ENCODE measurements around the gene COA3.
A peak's percentile ranks its signal among the peaks of the same experiment; 100 is the strongest.

The COA3 gene, protein sequence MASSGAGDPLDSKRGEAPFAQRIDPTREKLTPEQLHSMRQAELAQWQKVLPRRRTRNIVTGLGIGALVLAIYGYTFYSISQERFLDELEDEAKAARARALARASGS

DNA sequence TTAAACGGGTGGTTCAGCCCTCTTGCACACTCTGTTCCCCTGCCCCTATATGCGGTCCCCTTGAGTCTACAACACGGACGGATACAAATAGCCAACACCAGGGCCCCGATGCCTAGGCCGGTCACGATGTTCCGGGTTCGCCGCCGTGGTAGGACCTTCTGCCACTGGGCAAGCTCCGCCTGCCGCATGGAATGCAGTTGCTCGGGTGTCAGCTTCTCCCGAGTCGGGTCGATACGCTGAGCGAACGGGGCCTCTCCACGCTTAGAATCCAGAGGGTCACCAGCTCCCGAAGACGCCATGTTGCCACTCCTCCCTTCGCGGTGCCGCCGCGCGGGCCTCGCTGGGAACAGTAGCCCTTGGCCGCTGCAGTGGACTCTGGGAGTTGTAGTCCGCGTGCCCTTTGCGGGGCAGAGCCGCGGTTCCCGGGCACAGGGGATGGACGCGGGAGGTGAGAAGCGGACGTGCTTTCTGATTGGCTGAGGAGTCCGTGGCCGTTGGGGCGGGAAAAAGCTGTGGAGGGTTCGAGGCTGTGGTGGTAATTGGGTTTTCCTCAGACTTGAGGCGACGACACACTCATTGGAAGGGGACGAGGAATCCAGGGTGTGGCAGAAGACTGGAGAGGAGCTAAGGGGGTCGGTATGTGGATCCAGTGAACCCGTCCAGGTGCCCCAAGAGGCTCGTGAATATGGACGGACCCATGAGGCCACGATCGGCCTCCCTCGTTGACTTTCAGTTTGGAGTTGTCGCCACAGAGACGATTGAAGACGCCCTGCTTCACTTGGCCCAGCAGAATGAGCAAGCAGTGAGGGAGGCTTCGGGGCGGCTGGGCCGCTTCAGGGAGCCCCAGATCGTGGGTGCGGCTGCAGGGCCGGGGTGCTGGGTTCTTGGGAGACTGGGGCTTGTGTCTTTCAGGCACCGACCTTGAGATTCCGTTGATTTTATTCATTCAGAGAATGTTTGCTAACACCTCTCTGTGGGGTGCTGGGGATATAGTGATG lies at the start of gene COA3, which contains the start of gene CNTD1:
TSS of gene COA3 (minus strand) at position 322 of the 998 bp plus-strand sequence. CDS start at position 299, 23 bp downstream.
TSS of gene CNTD1 (plus strand) at position 479 of the 998 bp plus-strand sequence. CDS start at position 686, 207 bp downstream.
- Histone ChIP-seq H3K4me2 (peak within 1 kb of the TSS; percentile 87 to 99 (median 94)), H3K27ac (peak within 1 kb of the TSS; percentile 55 to 84 (median 76); a peak in 21 of 22 replicates), H3K4me1 (peaks cover 15 to 37% (median 27%) of the 10 kb centered on the region in 10 experiments), H3K36me3 (peaks cover 0 to 20% (median 4%) of the 10 kb centered on the region in 11 experiments; a peak in 6 of 22 replicates), H3K4me3 (peak within 1 kb of the TSS; percentile 75 to 94 (median 86)), H4K20me1 (no peaks in the 10 kb centered on the region), H3K9ac (peak within 1 kb of the TSS; percentile 79 to 90 (median 88)), H3K27me3 (no peaks in the 10 kb centered on the region), H3K9me3 (replicated peaks in 1 of 11) (no peaks in the 10 kb centered on the region)
- TF ChIP-seq Cebpa-rat (IDR thresholded peaks at IDR 0.05): no peak

DNA sequence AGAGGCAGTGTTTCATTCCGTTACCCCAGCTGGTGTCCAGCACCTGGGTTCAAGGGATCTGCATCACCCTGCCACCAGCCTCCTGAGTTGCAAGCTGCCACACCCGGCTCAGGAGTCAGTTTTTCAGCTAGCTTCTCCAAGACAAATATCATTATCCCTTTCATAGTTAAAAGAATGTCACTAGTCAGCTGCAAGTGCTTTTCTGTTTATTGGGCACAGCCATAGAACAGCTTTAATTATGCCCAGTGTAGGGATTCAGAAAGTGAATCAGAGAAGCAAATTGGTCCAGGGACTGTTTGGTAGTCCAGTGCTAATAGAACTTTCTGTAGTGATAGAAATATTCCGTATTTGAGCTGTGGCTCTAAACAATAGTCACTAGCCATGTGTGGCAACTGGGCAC lies 49.6 kb upstream of the COA3 start:
- Histone ChIP-seq H4K20me1 (peaks cover 0 to 54% (median 38%) of the 10 kb centered on the region in 11 experiments; a peak in 17 of 22 replicates), H3K4me1 (peaks cover 0 to 57% (median 22%) of the 10 kb centered on the region in 10 experiments; a peak in 12 of 20 replicates), H3K27ac (no peak overlapping the region), H3K36me3 (peaks cover 22 to 38% (median 29%) of the 10 kb centered on the region in 11 experiments), H3K4me3 (no peak overlapping the region), H3K9me3 (replicated peaks in 1 of 11) (no peaks in the 10 kb centered on the region), H3K27me3 (no peaks in the 10 kb centered on the region), H3K4me2 (no peak overlapping the region), H3K9ac (no peak overlapping the region)
- TF ChIP-seq Cebpa-rat (IDR thresholded peaks at IDR 0.05): no peak

DNA sequence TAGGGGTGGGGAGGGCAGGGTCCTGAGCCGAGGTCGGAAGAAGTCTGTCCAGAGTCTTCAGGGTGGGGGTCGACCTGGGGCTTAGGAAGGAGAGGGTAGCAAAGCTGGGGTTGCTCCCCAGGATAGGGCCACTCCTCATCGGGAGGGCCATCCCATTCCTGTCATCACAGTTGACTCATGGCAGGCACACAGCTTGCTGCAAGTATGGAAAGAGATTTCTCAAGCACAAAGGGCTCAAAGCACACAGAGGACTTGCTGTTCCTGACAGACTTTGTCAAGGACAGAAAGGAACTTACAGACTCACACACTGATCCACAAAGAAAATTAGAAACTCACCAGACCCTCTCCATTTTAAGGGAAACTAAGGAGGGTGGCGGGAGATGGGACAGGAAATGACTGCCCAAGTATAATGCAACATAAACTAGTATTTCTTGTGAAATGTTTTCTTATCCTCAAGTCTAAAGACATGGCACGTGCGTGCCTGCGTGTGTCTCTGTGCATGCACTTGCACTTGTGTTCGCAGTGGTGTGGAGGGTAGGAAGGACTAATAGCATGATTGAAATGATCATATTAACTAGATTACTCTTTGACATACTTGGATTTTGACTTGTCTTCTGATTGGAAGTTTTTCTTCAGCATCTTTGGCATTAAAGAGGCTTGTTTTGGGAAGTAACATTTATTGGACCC lies 48.2 kb upstream of the COA3 start:
- no peaks in the 10 kb centered on the region for H3K27me3 ChIP-seq
- peaks cover 0 to 59% (median 22%) of the 10 kb centered on the region in 10 experiments; a peak in 12 of 20 replicates for H3K4me1 ChIP-seq
- H3K36me3 ChIP-seq: peaks cover 35 to 51% (median 43%) of the 10 kb centered on the region in 11 experiments
- H3K9ac ChIP-seq: peak overlapping the region in 2 of 11 experiments; percentile 8 to 17; a peak in 1 of 22 replicates
- peak overlapping the region in 2 of 11 experiments; percentile 15 to 20; a peak in 2 of 22 replicates for H3K27ac ChIP-seq
- no peak overlapping the region for H3K4me3 ChIP-seq
- H3K4me2 ChIP-seq: peak overlapping the region in 4 of 11 experiments; percentile 6 to 49 (median 22); a peak in 4 of 22 replicates
- no peaks in the 10 kb centered on the region for H3K9me3 ChIP-seq (replicated peaks in 1 of 11)
- no peak for TF ChIP-seq Cebpa-rat (IDR thresholded peaks at IDR 0.05)
- H4K20me1 ChIP-seq: peaks cover 0 to 67% (median 52%) of the 10 kb centered on the region in 11 experiments; a peak in 19 of 22 replicates

DNA sequence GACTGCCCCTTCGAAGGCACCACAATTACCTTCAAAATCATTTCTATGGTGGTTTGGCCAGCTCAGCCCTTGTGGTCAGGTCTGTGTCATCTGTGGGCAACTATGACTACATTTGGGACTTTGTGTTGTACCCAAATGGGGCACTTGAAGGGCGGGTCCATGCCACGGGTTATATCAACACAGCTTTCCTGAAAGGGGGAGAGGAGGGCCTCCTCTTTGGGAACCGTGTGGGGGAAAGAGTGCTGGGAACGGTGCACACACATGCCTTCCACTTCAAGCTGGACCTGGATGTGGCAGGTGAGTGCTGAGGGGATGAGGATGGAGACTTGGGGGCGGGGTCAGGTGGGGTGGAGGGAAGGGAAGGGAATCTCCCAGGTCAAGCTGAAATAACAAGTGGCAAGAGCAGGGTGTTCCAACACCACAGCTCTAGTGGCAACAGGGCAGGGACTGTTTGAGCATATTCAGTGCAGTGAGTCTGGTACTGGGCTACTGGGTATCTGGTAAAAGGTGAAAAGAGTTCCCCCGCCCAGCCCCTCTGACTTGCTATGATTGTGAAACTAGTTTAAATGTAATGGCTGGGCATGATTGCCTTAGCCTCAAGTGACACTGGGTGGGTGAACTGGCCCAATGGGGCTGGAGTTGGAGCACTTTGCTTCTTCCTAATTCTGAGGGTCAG lies 47.6 kb upstream of the COA3 start:
- Histone ChIP-seq H3K4me1 (peaks cover 0 to 60% (median 22%) of the 10 kb centered on the region in 10 experiments; a peak in 12 of 20 replicates), H3K9me3 (replicated peaks in 1 of 11) (no peaks in the 10 kb centered on the region), H3K36me3 (peaks cover 42 to 58% (median 50%) of the 10 kb centered on the region in 11 experiments), H3K4me3 (no peak overlapping the region), H3K4me2 (peak overlapping the region in 5 of 11 experiments; percentile 10 to 49 (median 18); a peak in 7 of 22 replicates), H3K27ac (peak overlapping the region in 2 of 11 experiments; percentile 15 to 20; a peak in 2 of 22 replicates), H4K20me1 (peaks cover 0 to 74% (median 57%) of the 10 kb centered on the region in 11 experiments; a peak in 19 of 22 replicates), H3K27me3 (no peaks in the 10 kb centered on the region), H3K9ac (peak overlapping the region in 3 of 11 experiments; percentile 17 to 47 (median 24); a peak in 2 of 22 replicates)
- no peak for TF ChIP-seq Cebpa-rat (IDR thresholded peaks at IDR 0.05)

DNA sequence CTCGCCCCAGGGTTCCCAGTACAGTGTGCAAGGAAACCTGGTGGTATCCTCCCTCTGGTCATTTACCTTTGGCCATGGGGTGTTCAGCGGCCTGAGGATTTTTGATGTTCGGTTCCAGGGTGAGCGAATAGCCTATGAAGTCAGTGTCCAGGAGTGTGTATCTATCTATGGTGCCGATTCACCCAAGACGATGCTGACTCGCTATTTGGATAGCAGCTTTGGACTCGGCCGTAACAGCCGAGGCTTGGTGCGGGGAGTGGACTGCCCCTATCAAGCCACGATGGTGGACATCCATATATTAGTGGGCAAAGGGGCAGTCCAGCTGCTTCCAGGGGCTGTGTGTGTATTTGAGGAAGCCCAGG lies 47.0 kb upstream of the COA3 start:
- Histone ChIP-seq H3K9me3 (replicated peaks in 1 of 11) (no peaks in the 10 kb centered on the region), H3K27ac (peak overlapping the region in 1 of 11 experiments; percentile 15; a peak in 1 of 22 replicates), H3K4me3 (no peak overlapping the region), H3K36me3 (peaks cover 47 to 63% (median 55%) of the 10 kb centered on the region in 11 experiments), H3K27me3 (no peaks in the 10 kb centered on the region), H3K4me1 (peaks cover 0 to 60% (median 22%) of the 10 kb centered on the region in 10 experiments; a peak in 12 of 20 replicates), H4K20me1 (peaks cover 0 to 79% (median 62%) of the 10 kb centered on the region in 11 experiments; a peak in 19 of 22 replicates), H3K9ac (peak overlapping the region in 3 of 11 experiments; percentile 8 to 47 (median 24); a peak in 2 of 22 replicates), H3K4me2 (peak overlapping the region in 5 of 11 experiments; percentile 10 to 49 (median 18); a peak in 7 of 22 replicates)
- TF ChIP-seq Cebpa-rat (IDR thresholded peaks at IDR 0.05): no peak

DNA sequence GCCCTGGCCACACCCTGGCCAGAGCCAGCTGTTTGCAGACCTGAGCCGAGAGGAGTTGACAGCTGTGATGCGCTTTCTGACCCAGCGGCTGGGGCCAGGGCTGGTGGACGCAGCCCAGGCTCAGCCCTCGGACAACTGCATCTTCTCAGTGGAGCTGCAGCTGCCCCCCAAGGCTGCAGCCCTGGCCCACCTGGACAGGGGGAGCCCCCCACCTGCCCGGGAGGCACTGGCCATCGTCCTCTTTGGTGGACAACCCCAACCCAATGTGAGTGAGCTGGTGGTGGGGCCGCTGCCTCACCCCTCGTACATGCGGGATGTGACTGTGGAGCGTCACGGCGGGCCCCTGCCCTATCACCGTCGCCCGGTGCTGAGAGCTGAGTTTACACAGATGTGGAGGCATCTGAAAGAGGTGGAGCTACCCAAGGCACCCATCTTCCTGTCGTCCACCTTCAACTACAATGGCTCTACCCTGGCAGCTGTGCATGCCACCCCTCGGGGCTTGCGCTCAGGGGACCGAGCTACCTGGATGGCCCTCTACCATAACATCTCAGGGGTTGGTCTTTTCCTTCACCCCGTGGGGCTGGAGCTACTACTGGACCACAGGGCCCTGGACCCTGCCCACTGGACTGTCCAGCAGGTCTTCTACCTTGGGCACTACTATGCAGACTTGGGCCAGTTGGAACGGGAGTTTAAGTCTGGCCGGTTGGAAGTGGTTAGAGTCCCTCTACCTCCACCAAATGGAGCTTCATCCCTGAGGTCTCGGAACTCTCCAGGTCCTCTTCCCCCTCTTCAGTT lies 46.5 kb upstream of the COA3 start:
- Histone ChIP-seq H3K9me3 (replicated peaks in 1 of 11) (no peaks in the 10 kb centered on the region), H3K27ac (no peak overlapping the region), H3K36me3 (peaks cover 53 to 69% (median 61%) of the 10 kb centered on the region in 11 experiments), H3K9ac (peak overlapping the region in 1 of 11 experiments; percentile 8; a peak in 1 of 22 replicates), H3K4me2 (peak overlapping the region in 2 of 11 experiments; percentile 33 to 49; a peak in 4 of 22 replicates), H3K4me3 (no peak overlapping the region), H4K20me1 (peaks cover 0 to 85% (median 67%) of the 10 kb centered on the region in 11 experiments; a peak in 19 of 22 replicates), H3K4me1 (peaks cover 0 to 56% (median 18%) of the 10 kb centered on the region in 10 experiments; a peak in 12 of 20 replicates), H3K27me3 (no peaks in the 10 kb centered on the region)
- TF ChIP-seq Cebpa-rat (IDR thresholded peaks at IDR 0.05): no peak

DNA sequence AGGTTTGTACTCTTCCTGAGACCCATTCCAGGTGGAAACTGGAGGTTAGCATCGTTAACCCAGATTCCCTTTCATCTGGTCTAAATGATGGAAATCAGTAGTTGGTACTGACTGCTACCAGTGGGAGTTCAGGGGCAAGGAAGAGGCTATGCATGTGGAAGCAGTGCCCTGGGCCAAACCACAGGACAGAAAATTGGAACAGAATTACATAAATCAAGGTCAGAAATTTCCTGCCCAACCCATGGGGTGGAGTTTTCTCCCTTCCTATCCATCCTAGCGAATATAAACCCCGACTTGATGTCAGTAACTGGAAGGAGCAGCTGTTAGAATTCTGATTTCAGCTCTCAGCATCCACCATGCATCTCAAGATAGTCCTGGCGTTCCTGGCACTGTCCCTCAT lies 45.8 kb upstream of the COA3 start, which contains the start of gene AOC2:
TSS of gene AOC2 (plus strand) at position 310 of the 400 bp plus-strand sequence. CDS start at position 357, 47 bp downstream.
- Histone ChIP-seq H3K4me1 (peaks cover 0 to 50% (median 12%) of the 10 kb centered on the region in 10 experiments; a peak in 10 of 20 replicates), H3K9ac (peak within 1 kb of the TSS in 3 of 11 experiments; percentile 2 to 24 (median 8); a peak in 2 of 22 replicates), H3K27me3 (no peaks in the 10 kb centered on the region), H3K27ac (no peak within 1 kb of the TSS), H3K4me2 (peak within 1 kb of the TSS in 2 of 11 experiments; percentile 33 to 49; a peak in 4 of 22 replicates), H3K9me3 (replicated peaks in 1 of 11) (no peaks in the 10 kb centered on the region), H4K20me1 (peaks cover 0 to 92% (median 72%) of the 10 kb centered on the region in 11 experiments; a peak in 19 of 22 replicates), H3K36me3 (peaks cover 60 to 76% (median 68%) of the 10 kb centered on the region in 11 experiments), H3K4me3 (no peak within 1 kb of the TSS)
- TF ChIP-seq Cebpa-rat (IDR thresholded peaks at IDR 0.05): no peak

Measured in BLaER1 treated with 17β-estradiol and CSF1 and Interleukin-3, amounts not matched to agents 10 nM and 100 nM (cell line).